SH-SY5Y (cell line): ENCODE results near the gene VDR.

Source experiments
- GATA2 ChIP-seq: IDR thresholded peaks from 2 replicates; pipeline ENCODE4 v1.6.1; 2011; ENCODE audit warnings: mild to moderate bottlenecking, low read depth, low read length
- GATA3 ChIP-seq: IDR thresholded peaks from 2 replicates; pipeline ENCODE4 v1.6.1; 2011; ENCODE audit warnings: low read depth, mild to moderate bottlenecking, low read length, moderate library complexity

DNA sequence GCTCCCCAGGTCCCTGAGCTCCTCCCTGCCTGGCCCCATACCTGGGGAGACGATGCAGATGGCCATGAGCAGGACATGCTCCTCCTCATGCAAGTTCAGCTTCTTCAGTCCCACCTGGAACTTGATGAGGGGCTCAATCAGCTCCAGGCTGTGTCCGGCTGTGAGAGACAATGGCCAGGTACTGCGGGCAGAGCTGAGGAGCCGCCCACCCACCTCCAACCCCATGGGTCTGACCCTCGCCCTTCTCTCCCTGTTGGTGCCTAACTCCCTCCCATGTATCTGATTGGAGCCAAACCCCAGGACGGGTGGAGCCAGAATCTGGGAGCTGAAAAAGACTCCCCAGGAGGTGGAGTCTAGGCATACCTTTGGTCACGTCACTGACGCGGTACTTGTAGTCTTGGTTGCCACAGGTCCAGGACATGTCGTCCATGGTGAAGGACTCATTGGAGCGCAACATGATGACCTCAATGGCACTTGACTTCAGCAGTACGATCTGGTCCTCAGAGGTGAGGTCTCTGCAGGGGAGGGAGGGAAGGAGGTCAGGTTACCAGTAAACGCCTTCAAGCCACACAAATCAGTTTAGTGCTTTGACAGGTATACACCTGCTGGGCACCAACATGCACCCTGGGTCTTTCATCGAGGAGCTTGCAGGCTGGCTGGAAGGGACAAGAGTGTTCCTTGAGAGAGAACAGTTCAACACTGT is 58.3 kb downstream of the VDR start:
- no peak for TF ChIP-seq GATA2
- TF ChIP-seq GATA3, result no peak
